Stomach (tissue), 9 donors: Measurements from ENCODE around the gene HRH1. TPM values are rescaled to one million over a fixed set of nuclear protein-coding genes. Genes with fewer than 3 reads are reported as not detected.
"Not testable (repeated sequence)": the region's sequence is repeated elsewhere in the genome, so short reads cannot be mapped to it uniquely, and the experiment has no call there.

Source experiments
- DNase-seq, 2 donors: peaks; one replicate each; pipeline versions ENCODE4 v3.0.0 to v3.0.0-alpha.2; 2013 to 2019
- H3K27ac ChIP-seq, 5 donors: fragments of 200-600 bp in 4 of 5; sonication (generic) in 4 of 5; one replicate each; pipeline ENCODE4 v1.5.1; 2013 to 2019; ENCODE audit warnings: mild to moderate bottlenecking in 1 of 5, moderate library complexity in 1 of 5
- H3K27me3 ChIP-seq, 3 donors: fragments of 200-600 bp; sonication (generic); one replicate each; pipeline ENCODE4 v1.5.1; 2017 to 2019; ENCODE audit warnings: mixed run types in 1 of 3
- H3K36me3 ChIP-seq, 4 donors: fragments of 200-600 bp; sonication (generic); 1 replicate in 3 of 4; 2 replicates in 1 of 4; pipeline ENCODE4 v1.5.1; 2016 to 2019
- H3K4me1 ChIP-seq, 4 donors: fragments of 200-600 bp; sonication (generic); one replicate each; pipeline ENCODE4 v1.5.1; 2016 to 2019
- H3K4me3 ChIP-seq, 4 donors: fragments of 200-600 bp; sonication (generic) in 3 of 4; one replicate each; pipeline ENCODE4 v1.5.1; 2016 to 2019; ENCODE audit warnings: mild to moderate bottlenecking in 1 of 4
- H3K9me3 ChIP-seq, 4 donors: fragments of 200-600 bp; sonication (generic); one replicate each; pipeline ENCODE4 v1.5.1; 2016 to 2019
- CTCF ChIP-seq, 7 experiments: fragments of 450-650 bp in 4 of 7; fragments of 200-600 bp in 3 of 7; sonication (generic) in 3 of 7; IDR thresholded peaks; one replicate each; pipeline ENCODE4 v1.5.1; 2016 to 2019; ENCODE audit warnings: antibody characterized with exemption in 7 of 7, control low read depth in 2 of 7, mild to moderate bottlenecking in 1 of 7
- EP300 ChIP-seq: sonication (generic); formaldehyde crosslinking; IDR thresholded peaks from one replicate; pipeline ENCODE4 v1.6.1; 2017; ENCODE audit warnings: antibody characterized with exemption
- POLR2A ChIP-seq, 4 donors: fragments of 450-650 bp; IDR thresholded peaks; one replicate each; pipeline ENCODE4 v1.6.1; 2016; ENCODE audit warnings: antibody characterized with exemption in 4 of 4, control low read depth in 2 of 4, mild to moderate bottlenecking in 1 of 4, moderate library complexity in 1 of 4
- POLR2AphosphoS5 ChIP-seq, 3 donors: sonication (generic); formaldehyde crosslinking; IDR thresholded peaks; one replicate each; pipeline ENCODE4 v1.6.1; 2016; ENCODE audit warnings: antibody characterized with exemption in 3 of 3
- WGBS, 5 donors: extraction: QIAGEN DNeasy Blood & Tissue Kit in 3 of 5; methylation state at CpG; one replicate each; pipeline versions ENCODE4 v1.1.5 to v1.1.7; 2013 to 2018; 5-methylcytosine and 5-hydroxymethylcytosine counted together
- intact Hi-C: fragments of 100-400 bp; cut with DNase I; formaldehyde crosslinking; loops from one replicate; pipeline ENCODE4 v1.15.1; 2023; ENCODE audit warnings: low total_unique reads
- polyA plus RNA-seq, 3 donors: library from polyadenylated mRNA; stranded (reverse); fragments of 200-250 nt; gene quantifications; one replicate each; pipeline ENCODE4 v1.2.3, GENCODE V29; 2013
- total RNA-seq, 5 donors: library from RNA; depleted of rRNA; stranded (reverse); fragments of >200 nt; gene quantifications; one replicate each; pipeline versions ENCODE4 v1.1.0 to v1.2.3, GENCODE V29; 2014 to 2016
- donor health status: healthy with polysubstance abuse.
- donor health status: Bipolar disorder and iron deficiency.
- donor health status: healthy.

HRH1 gene
- total and polyA plus RNA-seq, 8 donors: under 0.01 to 5.0 (median 0.37) TPM; not detected in 1

GRCh38 chr3:11248596-11248995, 94.3 kb downstream of the HRH1 start:
- Histone ChIP-seq H3K27ac (no peak overlapping the region), H3K4me1 (peaks cover 0 to 8% (median 0%) of the 10 kb centered on the region in 4 donors), H3K4me3 (no peak overlapping the region), H3K27me3 (no peaks in the 10 kb centered on the region), H3K36me3 (no peaks in the 10 kb centered on the region), H3K9me3 (no peaks in the 10 kb centered on the region)
- WGBS, 5 donors: 87 to 94% (median 93%) methylated on average over 6 of the region's 6 CpGs
- no peak for DNase-seq
- TF ChIP-seq POLR2A (IDR thresholded peaks at IDR 0.05) (no peak), CTCF (IDR thresholded peaks at IDR 0.05) (no peak), EP300 (no peak), POLR2AphosphoS5 (IDR thresholded peaks at IDR 0.05) (no peak)
- intact Hi-C loops: no loop called here

GRCh38 chr3:11250902-11251806, 96.9 kb downstream of the HRH1 start:
- H3K36me3 ChIP-seq: no peaks in the 10 kb centered on the region
- no peak for TF ChIP-seq POLR2A (IDR thresholded peaks at IDR 0.05)
- TF ChIP-seq EP300: no peak
- no peak overlapping the region for H3K27ac ChIP-seq
- no peak for DNase-seq
- H3K4me3 ChIP-seq: no peak overlapping the region
- peaks cover 0 to 8% (median 0%) of the 10 kb centered on the region in 4 donors for H3K4me1 ChIP-seq
- no peaks in the 10 kb centered on the region for H3K9me3 ChIP-seq
- H3K27me3 ChIP-seq: no peaks in the 10 kb centered on the region
- WGBS, 5 donors: 64 to 69% (median 65%) methylated on average over 10 of the region's 10 CpGs
- intact Hi-C loops: no loop called here

DNA sequence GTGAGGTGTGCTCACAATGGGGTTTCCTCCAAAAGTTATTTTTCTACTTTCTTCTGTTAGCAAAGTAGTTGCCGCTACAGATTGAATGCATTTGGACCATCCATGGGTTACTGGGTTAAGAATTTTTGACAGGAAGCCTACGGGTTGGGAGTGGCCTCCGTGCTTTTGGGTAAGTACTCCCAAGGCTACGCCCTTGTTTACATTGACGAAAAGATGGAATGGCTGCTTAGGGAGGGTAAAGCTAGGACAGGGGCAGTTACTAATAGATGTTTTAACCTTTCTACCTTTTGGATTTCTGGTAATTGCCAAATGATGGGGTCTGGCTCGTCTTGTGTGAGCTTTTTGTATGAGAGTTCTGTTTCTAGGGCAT, 97.5 kb downstream of the HRH1 start:
- no peak overlapping the region for H3K27ac ChIP-seq
- no peak overlapping the region for H3K4me3 ChIP-seq
- H3K36me3 ChIP-seq: no peaks in the 10 kb centered on the region
- H3K27me3 ChIP-seq: no peaks in the 10 kb centered on the region
- WGBS, 5 donors: 57 to 69% (median 58%) methylated on average over 6 of the region's 6 CpGs
- no peaks in the 10 kb centered on the region for H3K9me3 ChIP-seq
- DNase-seq: no peak
- intact Hi-C loops: no loop called here
- TF ChIP-seq POLR2A (IDR thresholded peaks at IDR 0.05) (no peak), EP300 (no peak), CTCF (IDR thresholded peaks at IDR 0.05) (no peak), POLR2AphosphoS5 (IDR thresholded peaks at IDR 0.05) (no peak)
- peaks cover 0 to 8% (median 0%) of the 10 kb centered on the region in 4 donors for H3K4me1 ChIP-seq

DNA sequence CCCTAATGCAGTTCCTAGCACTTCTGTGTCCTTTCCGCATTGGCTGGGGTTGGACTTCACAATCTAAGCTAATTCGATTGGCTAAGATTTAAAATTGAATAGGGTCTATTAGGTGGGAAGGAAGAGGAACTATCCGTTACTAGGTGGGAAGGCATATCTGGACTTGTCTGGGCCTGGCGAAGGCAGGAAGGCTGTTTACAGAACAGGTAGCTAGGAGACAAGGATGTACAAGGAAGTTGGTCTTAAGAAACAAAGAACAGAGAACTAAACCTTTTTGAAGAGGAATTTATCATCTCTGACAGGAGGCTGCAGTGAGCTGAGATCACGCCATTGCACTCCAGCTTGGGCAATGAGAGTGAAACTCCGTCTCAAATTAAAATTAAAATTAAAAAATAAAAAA, 100.6 kb downstream of the HRH1 start:
- Histone ChIP-seq H3K36me3 (peaks cover 0 to 13% (median 4%) of the 10 kb centered on the region in 4 donors), H3K4me1 (peaks cover 0 to 8% (median 0%) of the 10 kb centered on the region in 4 donors), H3K27ac (no peak overlapping the region), H3K27me3 (no peaks in the 10 kb centered on the region), H3K4me3 (no peak overlapping the region), H3K9me3 (no peaks in the 10 kb centered on the region)
- DNase-seq: peak in 1 of 2 donors; percentile 19
- TF ChIP-seq CTCF (IDR thresholded peaks at IDR 0.05) (no peak), EP300 (no peak), POLR2A (IDR thresholded peaks at IDR 0.05) (no peak), POLR2AphosphoS5 (IDR thresholded peaks at IDR 0.05) (no peak)
- 80 to 88% (median 81%) methylated on average over 6 of the region's 6 CpGs for WGBS, 5 donors
- intact Hi-C loops: no loop called here

DNA sequence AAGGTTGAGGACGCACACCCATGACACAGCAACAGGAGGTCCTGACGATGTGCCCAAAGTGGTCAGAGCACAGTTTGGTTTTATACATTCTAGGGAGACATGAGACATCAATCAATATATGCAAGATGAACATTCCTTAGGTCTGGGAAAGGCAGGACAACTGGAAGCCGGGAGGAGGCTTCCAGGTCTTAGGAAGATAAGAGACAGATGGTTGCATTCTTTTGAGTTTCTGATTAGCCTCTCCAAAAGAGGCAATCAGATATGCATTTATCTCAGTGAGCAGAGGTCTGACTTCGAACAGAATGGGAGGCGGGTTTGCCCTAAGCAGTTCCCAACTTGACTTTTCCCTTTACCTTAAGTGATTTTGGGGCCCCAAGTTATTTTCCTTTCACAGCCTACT, 101.2 kb downstream of the HRH1 start:
- H3K4me1 ChIP-seq, intact Hi-C loops, DNase-seq, H3K27me3 ChIP-seq, H3K4me3 ChIP-seq, H3K27ac ChIP-seq, H3K9me3 ChIP-seq: not testable (repeated sequence)
- 60 to 77% (median 67%) methylated on average over 5 of the region's 5 CpGs for WGBS, 5 donors
- peaks cover 0 to 15% (median 4%) of the 10 kb centered on the region in 4 donors for H3K36me3 ChIP-seq
